GM12864 (cell line): ENCODE measurements around the gene NDUFAF5.

Source experiments
- DNase-seq: peaks from one replicate; pipeline ENCODE4 v3.0.0-alpha.2; 2011; ENCODE audit warnings: low read depth
- H3K4me3 ChIP-seq: 2 replicates; pipeline ENCODE4 v1.5.1; 2011; ENCODE audit warnings: mild to moderate bottlenecking, low read depth, low read length, control low read depth
- CTCF ChIP-seq: IDR thresholded peaks from 2 replicates; pipeline ENCODE4 v1.5.1; 2011; ENCODE audit warnings: low read depth, mild to moderate bottlenecking, moderate library complexity, low read length, control low read depth, inconsistent platforms; ENCODE audit errors: missing control alignments

NDUFAF5 gene

GRCh38 chr20:13791540-13792459 is 7.0 kb downstream of the NDUFAF5 start:
- no peak for TF ChIP-seq CTCF
- DNase-seq: no peak
- no peak overlapping the region for H3K4me3 ChIP-seq

GRCh38 chr20:13793001-13793400 is 8.2 kb downstream of the NDUFAF5 start:
- no peak for DNase-seq
- no peak for TF ChIP-seq CTCF
- no peak overlapping the region for H3K4me3 ChIP-seq

- H3K4me3 ChIP-seq: no peak overlapping the region
- TF ChIP-seq CTCF: no peak
- DNase-seq: no peak
Observed at GRCh38 chr20:13794667-13795066, 9.8 kb downstream of the NDUFAF5 start.

GRCh38 chr20:13799040-13799439 is 14.2 kb downstream of the NDUFAF5 start:
- TF ChIP-seq CTCF: no peak
- DNase-seq: no peak
- H3K4me3 ChIP-seq: no peak overlapping the region

GRCh38 chr20:13799974-13800373 is 15.1 kb downstream of the NDUFAF5 start:
- no peak for DNase-seq
- H3K4me3 ChIP-seq: no peak overlapping the region
- no peak for TF ChIP-seq CTCF

GRCh38 chr20:13800728-13801134 is 15.9 kb downstream of the NDUFAF5 start:
- no peak for DNase-seq
- no peak overlapping the region for H3K4me3 ChIP-seq
- TF ChIP-seq CTCF: no peak

- H3K4me3 ChIP-seq: no peak overlapping the region
- no peak for DNase-seq
- no peak for TF ChIP-seq CTCF
Observed at GRCh38 chr20:13809373-13809772, 24.5 kb downstream of the NDUFAF5 start.
